ENCODE measurements around the gene MAP3K20. TPM values are rescaled to one million over a fixed set of nuclear protein-coding genes. Genes with fewer than 3 reads are reported as not detected.

Gene MAP3K20
- 11.2 TPM for total RNA-seq
- 15.1 TPM for polyA plus RNA-seq
- long read RNA-seq, donor 1, result 0 reads
- long read RNA-seq, donor 2, partial matches to known transcripts, result 0 of 1 reads
- long read RNA-seq, donor 2, other reads (novel, unspliced or antisense), result 0 of 1 reads
- long read RNA-seq, donor 3, full-length matches to known transcripts, result 3 of 3 reads
- long read RNA-seq, donor 3, partial matches to known transcripts, result 0 of 3 reads
- long read RNA-seq, donor 3, other reads (novel, unspliced or antisense), result 0 of 3 reads
- long read RNA-seq, donor 4, full-length matches to known transcripts, result 5 of 12 reads
- long read RNA-seq, donor 4, partial matches to known transcripts, result 7 of 12 reads
- long read RNA-seq, donor 4, other reads (novel, unspliced or antisense), result 0 of 12 reads
- long read RNA-seq, donor 5, full-length matches to known transcripts, result 4 of 16 reads
- long read RNA-seq, donor 5, partial matches to known transcripts, result 12 of 16 reads
- long read RNA-seq, donor 5, other reads (novel, unspliced or antisense), result 0 of 16 reads
- long read RNA-seq, donor 6, full-length matches to known transcripts, result 6 of 6 reads
- long read RNA-seq, donor 6, partial matches to known transcripts, result 0 of 6 reads
- long read RNA-seq, donor 6, other reads (novel, unspliced or antisense), result 0 of 6 reads
- long read RNA-seq, donor 7, full-length matches to known transcripts, result 6 of 6 reads
- long read RNA-seq, donor 7, partial matches to known transcripts, result 0 of 6 reads
- long read RNA-seq, donor 7, other reads (novel, unspliced or antisense), result 0 of 6 reads
- long read RNA-seq, donor 8, full-length matches to known transcripts, result 2 of 2 reads
- long read RNA-seq, donor 8, partial matches to known transcripts, result 0 of 2 reads
- long read RNA-seq, donor 8, other reads (novel, unspliced or antisense), result 0 of 2 reads
- long read RNA-seq, donor 9, full-length matches to known transcripts, result 1 of 1 reads
- long read RNA-seq, donor 9, partial matches to known transcripts, result 0 of 1 reads
- long read RNA-seq, donor 9, other reads (novel, unspliced or antisense), result 0 of 1 reads
- long read RNA-seq, donor 10, full-length matches to known transcripts, result 1 of 1 reads
- long read RNA-seq, donor 10, partial matches to known transcripts, result 0 of 1 reads
- long read RNA-seq, donor 10, other reads (novel, unspliced or antisense), result 0 of 1 reads

DNA sequence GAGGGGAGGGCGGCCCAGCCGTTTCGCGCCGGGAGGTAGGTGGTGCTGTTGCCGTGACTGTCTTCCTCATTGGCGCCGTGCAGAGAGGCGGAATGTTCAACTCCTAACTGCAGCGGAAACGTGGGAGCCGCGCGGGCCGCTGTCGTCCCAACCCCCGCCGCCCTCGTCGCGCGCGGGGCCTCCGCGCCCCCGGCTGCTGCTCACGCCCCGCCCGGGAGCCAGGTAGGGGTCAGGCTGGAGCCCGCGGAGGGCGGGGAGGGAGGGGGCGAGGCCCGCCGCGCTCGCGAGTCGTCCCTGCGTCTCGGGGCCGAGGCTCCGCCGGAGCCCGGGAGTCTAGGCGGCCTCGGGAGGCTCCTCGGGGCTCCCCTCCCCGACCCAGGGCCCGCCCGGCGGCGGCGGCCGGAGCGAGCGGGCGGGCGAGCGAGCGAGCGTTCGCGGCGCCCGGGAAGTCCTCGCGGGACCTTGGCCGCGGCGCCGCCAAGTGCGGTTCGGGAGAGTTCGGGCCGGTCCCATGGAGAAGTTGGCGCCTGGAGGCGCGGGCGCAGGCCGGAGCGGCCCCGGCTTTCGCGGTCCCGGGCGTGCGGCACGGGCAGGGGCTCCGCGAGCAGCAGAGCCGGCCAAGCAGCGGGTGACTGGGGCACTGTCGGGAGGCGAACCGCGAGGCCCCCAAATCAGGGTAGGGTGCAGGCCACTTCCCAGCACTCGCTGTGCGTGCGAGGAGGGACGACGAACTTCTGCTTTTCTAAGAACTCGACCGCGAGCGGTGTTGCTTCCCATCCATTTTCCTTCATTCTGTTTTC, at the start of gene MAP3K20:
MAP3K20 (plus strand) TSS at position 66 of the 800 bp plus-strand sequence. CDS start 15,186 bp downstream, outside the sequence.
- peaks cover 0 to 2% of the 10 kb centered on the region in 2 donors for H3K27me3 ChIP-seq (ENCODE audit: control insufficient read depth in 2 of 2, insufficient read depth in 1 of 2, low read length in 1 of 2)
- peak within 1 kb of the TSS; percentile 69 to 80 for H3K27ac ChIP-seq (ENCODE audit: low read depth in 1 of 2, low read length in 1 of 2)
- under 1% methylated on average over 106 of the region's 106 CpGs for WGBS
- peaks cover 0 to 3% of the 10 kb centered on the region in 2 donors for H3K9me3 ChIP-seq (ENCODE audit: control insufficient read depth in 2 of 2, insufficient read depth in 1 of 2, low read length in 1 of 2)
- H3K4me1 ChIP-seq (ENCODE audit: control insufficient read depth in 2 of 2, insufficient read depth in 2 of 2, low read length in 2 of 2), result peaks cover 5 to 8% of the 10 kb centered on the region in 2 donors
- H3K4me3 ChIP-seq (ENCODE audit: low read length in 2 of 2), result peak within 1 kb of the TSS; percentile 64 to 83
- no peaks in the 10 kb centered on the region for H3K36me3 ChIP-seq (ENCODE audit: control insufficient read depth in 2 of 2, insufficient read depth in 2 of 2, low read length in 1 of 2)
- DNase-seq (ENCODE audit: low read depth in 6 of 9, low spot score in 9 of 9), result peak in 8 of 9 donors; percentile 33 to 86 (median 68)

DNA sequence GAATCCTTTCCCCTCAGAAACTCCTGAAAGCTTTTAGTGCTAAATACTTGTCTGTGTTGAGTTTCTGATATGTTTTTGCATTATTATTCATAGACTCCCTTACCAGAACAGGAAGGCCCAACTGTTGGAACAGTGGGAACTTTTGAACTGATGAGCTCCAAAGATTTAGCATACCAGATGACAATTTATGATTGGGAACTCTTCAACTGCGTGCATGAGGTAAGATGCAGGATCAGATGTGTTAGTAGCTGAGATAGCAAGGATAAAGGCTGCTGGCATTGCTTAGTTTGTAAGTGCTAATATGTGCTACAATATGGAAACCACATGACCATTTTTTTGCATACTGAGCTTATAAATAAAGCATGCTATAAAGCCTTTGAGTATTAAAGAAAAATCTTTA, 49.2 kb upstream of the MAP3K20 start:
- Histone ChIP-seq H3K27ac (ENCODE audit: low read depth in 1 of 2, low read length in 1 of 2) (no peak overlapping the region), H3K27me3 (ENCODE audit: control insufficient read depth in 2 of 2, insufficient read depth in 1 of 2, low read length in 1 of 2) (no peaks in the 10 kb centered on the region), H3K36me3 (ENCODE audit: control insufficient read depth in 2 of 2, insufficient read depth in 2 of 2, low read length in 1 of 2) (no peaks in the 10 kb centered on the region), H3K4me1 (ENCODE audit: control insufficient read depth in 2 of 2, insufficient read depth in 2 of 2, low read length in 2 of 2) (peaks cover 0 to 4% of the 10 kb centered on the region in 2 donors), H3K4me3 (ENCODE audit: low read length in 2 of 2) (no peak overlapping the region), H3K9me3 (ENCODE audit: control insufficient read depth in 2 of 2, insufficient read depth in 1 of 2, low read length in 1 of 2) (no peaks in the 10 kb centered on the region)
- no peak for DNase-seq (ENCODE audit: low read depth in 6 of 9, low spot score in 9 of 9)
- 96% methylated on average over 1 of the region's 1 CpG for WGBS

DNA sequence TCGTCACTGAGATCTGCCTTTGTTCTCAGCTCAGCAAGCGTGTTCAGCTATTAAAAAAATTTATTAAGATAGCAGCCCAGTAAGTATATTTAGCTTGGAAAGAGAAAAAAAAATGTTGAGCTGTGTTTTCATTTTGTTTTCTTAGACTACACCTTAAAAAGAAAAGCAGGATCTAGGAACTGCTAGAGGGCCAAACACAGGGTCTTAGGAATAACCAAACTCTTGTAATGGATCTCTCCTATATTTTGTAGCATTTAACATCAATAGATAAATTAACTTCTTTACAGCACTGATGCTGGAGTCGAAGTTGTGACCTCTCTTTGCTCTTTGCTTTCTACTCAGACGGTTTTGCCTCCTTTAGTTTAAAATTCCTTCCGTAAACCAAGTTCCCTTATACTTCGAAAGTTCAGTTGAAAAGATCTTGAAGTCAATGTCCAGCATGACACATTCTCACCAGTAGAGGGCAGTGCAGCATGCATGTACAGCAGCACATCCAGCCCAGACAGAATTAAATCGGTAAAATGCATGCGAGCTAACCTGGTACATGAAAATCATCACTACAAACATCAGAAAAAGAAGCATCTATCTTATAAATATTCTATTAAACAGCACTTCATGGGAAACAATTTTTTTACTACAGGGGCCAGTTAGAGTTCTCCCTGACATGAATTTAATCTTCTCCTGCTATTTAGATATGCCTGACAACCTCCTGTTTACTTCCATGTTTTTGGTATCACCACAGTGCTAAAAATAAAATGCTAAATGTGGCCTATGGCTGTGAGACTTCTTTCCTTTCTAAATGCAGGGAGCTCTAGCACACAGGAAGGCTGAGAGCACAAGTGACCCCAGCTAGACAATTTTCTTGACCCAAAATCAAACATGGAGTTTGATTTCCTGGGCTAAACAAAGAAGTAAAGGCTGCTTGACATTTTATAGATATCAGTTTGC, 48.2 kb upstream of the MAP3K20 start:
- no peak overlapping the region for H3K27ac ChIP-seq (ENCODE audit: low read depth in 1 of 2, low read length in 1 of 2)
- 37% methylated on average over 8 of the region's 8 CpGs for WGBS

DNA sequence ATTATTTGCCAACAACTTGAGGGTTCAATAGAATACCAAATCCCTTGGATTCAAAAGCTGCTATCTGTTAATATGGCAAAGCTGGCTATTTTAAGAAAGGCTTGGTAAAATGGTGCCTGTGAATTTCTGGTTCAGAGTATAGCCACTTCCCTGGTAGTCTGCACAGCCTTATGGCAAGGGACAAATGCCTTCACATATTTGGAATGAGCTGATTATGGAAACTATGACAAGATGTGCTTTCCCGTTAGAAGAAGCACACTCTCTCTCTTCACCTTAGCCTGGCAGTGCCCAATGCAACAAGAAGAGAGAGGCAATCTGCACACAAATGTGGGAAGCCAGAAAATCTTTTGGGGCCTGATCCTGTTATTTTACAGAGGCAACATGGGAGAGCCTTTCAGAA, 47.5 kb upstream of the MAP3K20 start:
- Histone ChIP-seq H3K9me3 (ENCODE audit: control insufficient read depth in 2 of 2, insufficient read depth in 1 of 2, low read length in 1 of 2) (no peaks in the 10 kb centered on the region), H3K4me3 (ENCODE audit: low read length in 2 of 2) (no peak overlapping the region), H3K4me1 (ENCODE audit: control insufficient read depth in 2 of 2, insufficient read depth in 2 of 2, low read length in 2 of 2) (peaks cover 0 to 4% of the 10 kb centered on the region in 2 donors), H3K36me3 (ENCODE audit: control insufficient read depth in 2 of 2, insufficient read depth in 2 of 2, low read length in 1 of 2) (no peaks in the 10 kb centered on the region), H3K27me3 (ENCODE audit: control insufficient read depth in 2 of 2, insufficient read depth in 1 of 2, low read length in 1 of 2) (no peaks in the 10 kb centered on the region), H3K27ac (ENCODE audit: low read depth in 1 of 2, low read length in 1 of 2) (no peak overlapping the region)
- 97% methylated on average over 1 of the region's 1 CpG for WGBS
- DNase-seq (ENCODE audit: low read depth in 6 of 9, low spot score in 9 of 9), result no peak

More for the DNA sequence above, 48.2 kb upstream of the MAP3K20 start:
- H3K27me3 ChIP-seq (ENCODE audit: control insufficient read depth in 2 of 2, insufficient read depth in 1 of 2, low read length in 1 of 2), result no peaks in the 10 kb centered on the region
- H3K9me3 ChIP-seq (ENCODE audit: control insufficient read depth in 2 of 2, insufficient read depth in 1 of 2, low read length in 1 of 2), result no peaks in the 10 kb centered on the region
- DNase-seq (ENCODE audit: low read depth in 6 of 9, low spot score in 9 of 9), result peak; percentile 64 to 93 (median 88)
- H3K4me1 ChIP-seq (ENCODE audit: control insufficient read depth in 2 of 2, insufficient read depth in 2 of 2, low read length in 2 of 2), result peaks cover 0 to 4% of the 10 kb centered on the region in 2 donors
- no peaks in the 10 kb centered on the region for H3K36me3 ChIP-seq (ENCODE audit: control insufficient read depth in 2 of 2, insufficient read depth in 2 of 2, low read length in 1 of 2)
- H3K4me3 ChIP-seq (ENCODE audit: low read length in 2 of 2), result no peak overlapping the region

DNA sequence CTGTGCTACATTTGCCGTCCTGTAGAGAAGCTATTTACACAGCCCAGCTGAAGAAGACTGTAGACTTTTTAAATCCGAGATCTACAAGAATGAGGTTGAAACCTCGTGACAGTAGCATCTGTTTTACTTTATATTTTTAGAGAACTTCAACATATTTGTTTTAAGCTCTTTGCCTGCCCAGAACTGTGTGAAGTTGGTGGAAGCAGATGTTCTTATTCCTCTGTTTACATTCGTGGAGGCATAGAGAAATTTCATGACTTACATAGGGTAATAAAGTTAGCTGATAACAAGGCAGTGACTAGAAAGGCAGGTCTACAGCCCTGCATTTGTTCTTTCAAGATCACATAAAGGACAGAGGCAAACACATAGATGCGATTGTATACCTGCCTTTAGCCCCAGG, 47.0 kb upstream of the MAP3K20 start:
- WGBS, result 86% methylated on average over 5 of the region's 5 CpGs
- H3K4me3 ChIP-seq (ENCODE audit: low read length in 2 of 2), result no peak overlapping the region
- no peaks in the 10 kb centered on the region for H3K36me3 ChIP-seq (ENCODE audit: control insufficient read depth in 2 of 2, insufficient read depth in 2 of 2, low read length in 1 of 2)
- no peaks in the 10 kb centered on the region for H3K9me3 ChIP-seq (ENCODE audit: control insufficient read depth in 2 of 2, insufficient read depth in 1 of 2, low read length in 1 of 2)
- H3K27me3 ChIP-seq (ENCODE audit: control insufficient read depth in 2 of 2, insufficient read depth in 1 of 2, low read length in 1 of 2), result no peaks in the 10 kb centered on the region
- DNase-seq (ENCODE audit: low read depth in 6 of 9, low spot score in 9 of 9), result no peak
- peaks cover 0 to 4% of the 10 kb centered on the region in 2 donors for H3K4me1 ChIP-seq (ENCODE audit: control insufficient read depth in 2 of 2, insufficient read depth in 2 of 2, low read length in 2 of 2)
- no peak overlapping the region for H3K27ac ChIP-seq (ENCODE audit: low read depth in 1 of 2, low read length in 1 of 2)

DNA sequence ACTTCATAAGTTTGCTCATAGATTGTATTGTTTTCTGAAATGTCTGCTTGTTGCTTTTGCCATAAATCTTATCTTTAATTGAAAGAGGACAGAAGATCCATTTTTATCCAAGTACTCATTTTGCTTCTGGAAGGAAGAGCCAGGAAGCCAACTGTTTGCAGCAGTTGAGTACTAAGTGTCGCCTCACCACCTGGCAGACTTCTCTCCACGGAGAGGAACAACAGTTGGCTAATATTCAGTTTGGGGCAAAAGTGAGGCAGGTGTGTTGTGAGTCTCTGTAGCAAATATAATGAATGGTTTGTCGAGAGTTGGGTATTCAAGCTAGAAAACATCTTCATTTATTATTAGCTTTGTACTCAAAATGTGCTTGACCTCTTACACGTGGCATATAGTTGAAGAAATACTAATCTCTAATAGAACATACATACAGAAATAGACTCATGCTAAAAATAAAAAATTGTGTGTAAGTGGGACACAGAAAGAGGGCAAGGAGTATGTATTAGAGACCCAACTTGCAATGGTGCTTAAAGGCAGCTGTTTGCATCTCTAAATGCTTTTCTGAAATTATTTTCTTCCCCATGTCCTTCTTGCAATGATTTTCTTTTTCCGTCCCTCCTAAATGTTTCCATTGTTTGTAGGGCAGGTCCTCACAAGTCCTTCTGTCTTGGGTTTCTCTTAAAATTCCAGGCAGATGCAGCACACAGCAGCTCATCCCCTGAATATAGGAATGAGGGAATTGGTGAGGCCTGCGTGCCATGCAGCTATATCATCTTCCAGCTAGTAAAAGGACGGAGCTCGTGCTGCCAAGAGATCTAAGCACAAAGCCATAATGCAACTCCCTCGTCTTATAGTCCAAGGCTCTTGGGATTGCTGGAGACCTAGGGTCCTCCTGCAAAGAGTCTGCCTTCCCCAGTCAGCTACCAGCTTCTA, 44.8 kb upstream of the MAP3K20 start:
- Histone ChIP-seq H3K27ac (ENCODE audit: low read depth in 1 of 2, low read length in 1 of 2) (peak overlapping the region; percentile 42 to 54), H3K36me3 (ENCODE audit: control insufficient read depth in 2 of 2, insufficient read depth in 2 of 2, low read length in 1 of 2) (no peaks in the 10 kb centered on the region), H3K9me3 (ENCODE audit: control insufficient read depth in 2 of 2, insufficient read depth in 1 of 2, low read length in 1 of 2) (no peaks in the 10 kb centered on the region), H3K4me3 (ENCODE audit: low read length in 2 of 2) (no peak overlapping the region), H3K27me3 (ENCODE audit: control insufficient read depth in 2 of 2, insufficient read depth in 1 of 2, low read length in 1 of 2) (no peaks in the 10 kb centered on the region), H3K4me1 (ENCODE audit: control insufficient read depth in 2 of 2, insufficient read depth in 2 of 2, low read length in 2 of 2) (peaks cover 0 to 4% of the 10 kb centered on the region in 2 donors)
- no peak for DNase-seq (ENCODE audit: low read depth in 6 of 9, low spot score in 9 of 9)
- 94% methylated on average over 9 of the region's 9 CpGs for WGBS

DNA sequence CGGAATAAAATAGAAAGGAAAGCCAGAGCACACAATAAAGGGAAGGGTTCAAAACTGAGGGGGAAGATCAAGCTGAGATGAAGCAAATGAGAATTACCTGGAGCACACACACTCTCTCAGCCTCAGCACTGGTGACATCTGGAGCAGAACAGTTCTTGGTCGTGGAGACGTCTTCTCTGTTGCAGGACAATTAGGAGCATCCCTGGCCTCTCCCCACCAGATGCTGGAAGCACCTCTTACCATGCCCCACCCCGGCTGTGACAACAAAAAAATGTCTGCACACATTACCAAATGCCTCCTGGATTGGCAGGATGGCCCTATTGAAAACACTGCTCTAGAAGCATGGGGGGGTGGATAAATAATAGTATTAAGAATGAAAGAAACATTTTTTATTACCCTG, 43.6 kb upstream of the MAP3K20 start:
- no peak for DNase-seq (ENCODE audit: low read depth in 6 of 9, low spot score in 9 of 9)
- Histone ChIP-seq H3K36me3 (ENCODE audit: control insufficient read depth in 2 of 2, insufficient read depth in 2 of 2, low read length in 1 of 2) (no peaks in the 10 kb centered on the region), H3K27ac (ENCODE audit: low read depth in 1 of 2, low read length in 1 of 2) (no peak overlapping the region), H3K9me3 (ENCODE audit: control insufficient read depth in 2 of 2, insufficient read depth in 1 of 2, low read length in 1 of 2) (no peaks in the 10 kb centered on the region), H3K27me3 (ENCODE audit: control insufficient read depth in 2 of 2, insufficient read depth in 1 of 2, low read length in 1 of 2) (no peaks in the 10 kb centered on the region), H3K4me1 (ENCODE audit: control insufficient read depth in 2 of 2, insufficient read depth in 2 of 2, low read length in 2 of 2) (peaks cover 0 to 4% of the 10 kb centered on the region in 2 donors), H3K4me3 (ENCODE audit: low read length in 2 of 2) (no peak overlapping the region)
- 95% methylated on average over 4 of the region's 4 CpGs for WGBS

Data from thymus (tissue), 14 donors.